Measurements from ENCODE around the gene ANLN.

- TF ChIP-seq CTCF (conservative IDR thresholded peaks at IDR 0.05; ENCODE audit: low read depth in 2 of 2): no peak
- no peak for TF ChIP-seq EZH2 (IDR thresholded peaks at IDR 0.05; ENCODE audit: low read depth, unreplicated experiment)
- TF ChIP-seq JUNB (IDR thresholded peaks at IDR 0.05; ENCODE audit: unreplicated experiment): no peak
- TF ChIP-seq POLR2AphosphoS5 (IDR thresholded peaks at IDR 0.05; ENCODE audit: low read depth): no peak
These were observed 43.3 kb upstream of the ANLN start for GRCh38 chr7:36346260-36346831.
